Fibroblast of skin of right biceps (primary cell): Measurements from ENCODE around the gene HDHD5.

Source experiments
- DNase-seq: peaks from one replicate; pipeline ENCODE4 v3.0.0-alpha.2; 2013

HDHD5 gene

DNA sequence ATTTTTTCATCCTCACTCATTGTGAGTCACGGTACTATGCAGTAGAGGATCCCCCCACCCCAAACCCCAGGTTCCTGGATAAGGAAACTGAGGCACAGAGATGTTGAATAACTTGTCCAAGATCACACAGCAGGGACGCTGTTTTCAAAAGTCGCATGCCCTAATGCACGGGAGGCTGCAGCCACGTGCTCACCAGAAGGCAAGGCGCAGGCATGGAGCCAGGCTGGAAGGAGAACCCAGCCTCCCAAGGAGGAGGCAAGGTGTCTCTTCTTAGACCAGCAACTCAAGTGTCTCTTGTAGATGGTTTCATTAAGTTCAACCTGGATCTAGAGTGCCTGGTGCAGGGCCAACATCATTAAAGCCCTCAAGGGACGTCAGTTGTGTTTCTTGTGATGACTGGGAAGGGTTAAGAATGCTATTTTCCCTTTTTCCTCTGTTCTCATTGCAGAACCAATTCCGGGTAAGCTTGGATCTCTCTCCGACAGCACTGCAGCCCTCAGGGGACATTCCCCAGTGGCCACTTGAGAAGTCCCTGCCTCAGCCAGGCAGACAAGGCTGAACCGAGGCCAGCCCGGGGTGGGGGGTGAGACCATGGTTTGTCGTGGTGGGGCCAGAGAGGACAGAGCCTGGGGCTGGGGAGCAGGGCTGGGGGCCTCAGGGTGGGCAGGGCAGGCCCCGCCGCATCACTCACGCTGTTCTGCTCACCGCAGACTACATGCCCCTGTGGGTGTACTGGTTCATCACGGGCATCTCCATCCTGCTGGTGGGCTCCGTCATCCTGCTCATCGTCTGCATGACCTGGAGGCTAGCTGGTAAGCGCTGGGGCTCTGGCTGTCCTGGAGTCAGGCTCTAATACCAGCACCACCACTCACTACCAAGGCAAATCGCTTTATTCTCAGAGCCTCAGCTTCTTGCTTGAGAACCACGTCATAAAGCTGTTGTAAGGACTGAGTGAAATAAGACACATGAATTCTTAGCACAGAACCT is 53.6 kb downstream of the HDHD5 start:
- DNase-seq = no peak

DNA sequence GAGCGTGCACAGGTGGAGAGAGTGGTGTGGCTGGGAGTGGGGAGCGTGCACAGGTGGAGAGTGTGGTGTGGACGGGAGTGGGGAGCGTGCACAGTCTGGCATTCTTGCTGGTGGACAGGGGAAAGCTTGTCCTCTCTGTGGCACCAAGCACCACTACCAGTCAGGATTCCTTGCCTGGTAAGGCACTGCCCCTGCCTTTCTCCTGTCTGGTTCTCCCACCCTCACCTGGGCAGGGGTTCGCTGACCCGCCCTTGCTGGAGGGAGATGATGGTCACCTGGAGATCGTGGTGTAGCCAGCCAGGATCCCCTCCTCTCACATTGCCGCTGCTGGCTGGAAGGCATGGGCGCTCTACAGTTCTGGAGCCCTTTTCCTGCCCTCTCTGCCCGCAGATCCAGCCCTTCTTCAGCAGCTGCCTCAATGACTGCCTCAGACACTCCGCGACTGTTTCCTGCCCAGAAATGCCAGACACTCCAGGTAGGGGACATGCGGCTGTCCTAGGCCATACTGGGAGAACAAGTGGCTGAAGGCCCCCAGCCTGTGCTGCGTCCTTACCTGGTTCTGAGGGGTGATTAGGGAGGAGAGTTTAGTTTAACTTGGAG is 54.6 kb downstream of the HDHD5 start:
- DNase-seq = no peak

DNA sequence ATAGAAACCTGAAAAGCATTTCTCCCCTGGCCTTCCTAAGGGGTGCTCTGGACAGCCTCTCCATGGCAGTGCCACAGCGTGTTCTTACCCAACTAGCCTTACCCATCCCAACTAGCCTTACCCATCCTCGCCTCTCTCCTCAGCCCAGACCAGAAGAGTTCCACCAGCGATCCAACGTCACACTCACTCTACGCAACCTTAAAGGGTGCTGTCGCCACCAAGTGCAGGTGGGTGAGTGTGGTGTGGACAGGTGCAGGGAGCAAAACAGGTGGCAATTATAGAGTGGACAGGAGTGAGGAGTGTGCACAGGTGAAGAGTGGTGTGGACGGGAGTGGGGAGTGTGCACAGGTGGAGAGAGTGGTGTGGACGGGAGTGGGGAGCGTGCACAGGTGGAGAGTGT is 55.7 kb downstream of the HDHD5 start:
- no peak for DNase-seq

DNA sequence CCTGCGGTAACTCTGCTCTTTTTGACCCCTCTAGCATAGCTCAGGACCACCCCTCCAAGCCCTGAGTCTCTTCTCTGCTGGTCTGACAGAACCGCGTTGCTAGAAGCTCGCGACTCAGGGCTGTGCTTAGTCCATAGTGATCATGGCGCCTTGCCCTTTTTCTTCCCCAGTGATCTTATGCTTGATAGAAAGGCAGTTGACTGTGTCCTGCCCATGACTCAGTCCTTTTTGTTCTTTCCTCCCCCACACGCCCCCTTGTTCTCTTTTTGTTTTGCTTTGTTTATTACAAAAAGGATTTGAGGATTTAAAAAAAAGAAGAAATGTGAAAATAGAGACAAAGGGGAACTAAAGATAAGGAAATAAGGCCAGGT is 56.8 kb downstream of the HDHD5 start:
- no peak for DNase-seq

DNA sequence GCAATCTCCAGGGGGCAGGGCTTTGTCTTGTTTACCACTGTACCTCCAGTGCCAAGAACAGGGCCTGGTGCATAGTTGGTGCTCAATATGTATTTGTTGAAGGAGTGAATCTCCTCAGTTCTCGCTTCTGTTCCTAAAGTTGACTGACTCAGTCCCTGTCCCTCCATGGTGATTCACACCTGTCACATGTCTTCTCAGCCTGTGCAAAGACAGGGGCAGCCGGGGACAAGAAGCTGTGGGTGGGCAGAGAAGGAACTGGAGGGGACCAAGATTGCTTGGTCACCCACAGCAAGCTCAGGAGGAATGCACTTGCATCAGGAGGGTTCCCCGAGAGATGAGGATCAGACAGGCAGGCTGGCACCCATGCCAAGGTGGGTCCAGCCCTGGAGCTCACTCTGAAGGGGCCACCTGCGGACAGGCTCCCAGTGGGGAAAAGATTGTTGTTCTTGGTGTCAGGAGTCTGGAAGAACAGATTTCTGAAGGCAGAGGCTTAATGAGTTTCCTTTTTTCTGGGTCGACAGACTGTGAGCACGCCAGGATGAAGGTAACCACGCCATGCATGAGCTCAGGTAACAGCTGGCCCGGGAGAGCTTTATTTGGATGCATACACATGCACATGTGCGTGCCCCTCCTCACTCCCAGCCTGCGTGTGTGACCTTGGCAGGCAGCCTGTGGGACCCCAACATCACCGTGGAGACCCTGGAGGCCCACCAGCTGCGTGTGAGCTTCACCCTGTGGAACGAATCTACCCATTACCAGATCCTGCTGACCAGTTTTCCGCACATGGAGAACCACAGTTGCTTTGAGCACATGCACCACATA is 57.4 kb downstream of the HDHD5 start:
- no peak for DNase-seq

DNA sequence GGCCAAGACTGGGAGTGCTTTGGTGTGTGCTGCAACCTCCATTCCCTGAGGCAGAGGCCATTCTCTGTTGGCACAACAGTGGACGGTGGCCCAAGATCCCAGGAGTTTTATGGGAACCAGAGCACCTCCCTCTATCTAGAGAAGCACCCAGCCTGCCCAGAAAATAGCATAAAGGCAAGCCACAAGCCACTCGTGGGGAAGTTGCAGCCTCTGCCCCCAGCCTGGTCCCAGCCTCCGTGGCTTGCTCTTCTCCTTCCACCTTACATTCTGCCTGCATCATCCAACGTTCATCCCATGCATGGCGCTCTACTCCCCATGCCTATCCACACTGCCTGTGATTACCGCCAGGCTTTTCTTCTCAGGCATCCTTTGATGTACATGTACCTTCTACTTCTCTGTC is 58.5 kb downstream of the HDHD5 start:
- no peak for DNase-seq

DNA sequence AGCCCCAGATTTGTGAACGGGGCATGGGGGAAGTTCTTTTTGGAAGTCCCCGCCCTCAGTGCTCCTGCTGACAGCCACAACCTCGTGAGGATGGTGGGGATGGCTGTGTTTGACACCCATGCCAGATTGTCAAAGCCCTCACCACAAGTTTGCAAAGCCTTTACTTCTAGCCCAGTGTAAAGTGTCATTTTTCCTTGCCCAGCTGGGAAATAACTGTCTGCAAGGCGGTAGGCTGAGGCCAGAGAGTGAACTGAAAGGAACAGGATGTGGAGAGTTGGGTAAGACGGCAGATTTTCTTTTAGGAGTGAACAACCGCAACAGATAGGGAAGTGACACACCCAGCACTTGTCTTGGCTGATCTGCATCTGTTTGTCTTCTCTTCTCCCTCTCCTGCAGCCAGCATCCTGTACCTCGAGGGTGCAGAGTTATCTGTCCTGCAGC is 60.7 kb downstream of the HDHD5 start:
- no peak for DNase-seq

DNA sequence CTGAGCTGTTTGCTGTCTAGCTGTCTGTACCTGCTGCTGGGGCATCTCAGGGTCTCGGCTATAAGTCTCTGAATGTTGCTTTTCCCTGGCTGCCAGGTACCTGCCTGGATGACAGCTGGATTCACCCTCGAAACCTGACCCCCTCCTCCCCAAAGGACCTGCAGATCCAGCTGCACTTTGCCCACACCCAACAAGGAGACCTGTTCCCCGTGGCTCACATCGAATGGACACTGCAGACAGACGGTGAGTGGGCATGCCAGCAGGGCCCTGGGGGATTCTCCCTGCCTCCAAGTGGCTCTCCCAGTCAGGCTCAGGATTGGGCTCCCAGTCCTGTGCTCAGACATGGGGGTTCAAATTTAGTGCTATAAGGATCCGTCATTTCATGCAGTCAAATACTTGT is 61.4 kb downstream of the HDHD5 start:
- DNase-seq = no peak

DNA sequence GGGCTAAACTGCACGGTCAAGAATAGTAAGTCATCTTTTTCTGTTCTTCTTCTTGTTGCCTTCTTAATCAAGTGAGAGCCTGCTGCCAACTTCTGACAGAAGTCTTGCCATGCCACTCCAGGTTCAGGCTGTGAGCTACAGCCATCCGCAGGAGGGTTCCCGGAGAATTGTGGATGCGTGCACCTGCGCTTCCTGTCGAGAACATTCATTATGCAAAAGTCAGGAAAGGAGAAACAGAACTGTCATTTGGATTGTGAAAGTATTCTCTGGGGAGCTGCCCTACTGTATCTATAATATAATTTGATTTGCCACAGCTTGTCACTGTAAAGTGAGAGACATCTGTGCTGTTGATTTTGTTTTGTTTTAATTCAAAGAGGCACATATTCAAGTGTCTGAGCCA is 62.0 kb downstream of the HDHD5 start:
- DNase-seq = no peak

DNA sequence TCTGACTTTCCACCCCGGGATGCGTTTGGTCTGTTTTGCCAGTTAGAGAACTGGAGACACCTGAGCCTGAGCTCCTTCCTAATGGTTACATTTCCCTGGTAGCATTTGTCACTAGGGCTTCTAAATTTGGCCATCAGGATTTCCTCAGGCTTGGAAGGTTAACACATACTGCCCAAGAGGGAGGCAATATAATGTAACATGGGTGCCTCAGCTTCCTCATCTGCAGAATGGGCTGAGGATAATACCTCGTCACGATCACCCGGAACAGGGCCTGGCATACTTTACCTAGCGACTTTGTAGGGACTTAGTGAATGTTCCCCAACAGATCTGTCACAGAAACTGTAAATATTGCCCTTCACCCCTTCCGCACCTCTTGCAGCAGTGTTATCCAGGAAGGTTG is 63.0 kb downstream of the HDHD5 start:
- no peak for DNase-seq

DNA sequence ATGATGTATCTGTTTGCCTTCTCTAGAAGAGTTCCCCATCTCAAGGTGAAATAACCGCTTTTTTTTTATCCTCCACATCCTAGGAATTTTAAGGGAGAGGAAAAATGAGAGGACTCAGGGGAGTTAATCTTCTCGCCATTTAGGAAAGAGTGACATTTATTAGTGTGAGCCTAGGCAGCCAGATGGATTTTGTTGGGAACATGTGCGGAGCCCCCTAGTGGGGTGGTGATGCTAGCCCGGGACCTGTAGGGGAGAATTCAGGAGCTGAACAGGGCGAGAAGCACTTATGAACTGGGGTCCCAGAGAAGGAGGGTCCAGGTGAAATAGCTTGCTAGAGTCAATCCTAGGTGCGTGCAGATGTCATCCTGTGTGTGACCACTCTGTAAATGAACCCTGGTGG is 63.5 kb downstream of the HDHD5 start:
- no peak for DNase-seq

DNA sequence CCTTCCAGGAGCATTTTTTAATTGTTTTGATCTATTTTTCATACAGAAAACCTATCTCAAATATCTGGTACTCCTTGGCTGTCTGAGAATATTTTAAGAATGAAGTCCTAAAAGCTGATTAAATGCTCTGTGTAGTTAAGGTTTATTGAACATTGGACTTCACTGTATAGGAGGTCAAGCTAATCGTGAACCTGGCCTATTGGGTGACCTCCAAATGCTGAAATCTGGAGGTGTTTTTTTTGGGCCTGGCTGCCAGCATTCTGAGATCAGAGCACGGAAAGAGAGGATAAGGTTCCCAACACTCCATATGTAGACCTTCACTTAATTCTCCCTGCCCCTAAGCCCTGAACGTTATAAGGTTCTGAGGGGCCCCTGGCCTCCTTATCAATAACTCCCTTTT is 66.0 kb downstream of the HDHD5 start:
- DNase-seq = no peak

DNA sequence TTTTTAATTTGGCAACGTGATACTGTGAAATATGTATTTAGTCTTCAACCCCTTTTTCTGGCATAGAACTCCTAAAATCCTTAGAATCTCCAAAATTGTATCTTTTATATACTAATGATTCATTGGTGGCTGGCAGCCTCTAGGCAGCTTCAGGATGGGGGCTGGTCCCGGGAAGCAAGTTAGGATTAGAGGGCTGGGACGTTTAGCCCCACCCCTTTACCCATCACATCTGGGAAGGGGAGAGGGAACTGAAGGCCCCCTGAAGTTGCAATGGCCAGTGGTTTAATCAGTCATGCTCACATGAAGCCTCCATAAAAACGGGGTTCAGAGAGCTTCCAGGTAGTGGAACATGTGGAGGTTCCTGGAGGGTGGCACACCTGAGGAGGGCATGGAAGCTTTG is 67.2 kb downstream of the HDHD5 start:
- no peak for DNase-seq

DNA sequence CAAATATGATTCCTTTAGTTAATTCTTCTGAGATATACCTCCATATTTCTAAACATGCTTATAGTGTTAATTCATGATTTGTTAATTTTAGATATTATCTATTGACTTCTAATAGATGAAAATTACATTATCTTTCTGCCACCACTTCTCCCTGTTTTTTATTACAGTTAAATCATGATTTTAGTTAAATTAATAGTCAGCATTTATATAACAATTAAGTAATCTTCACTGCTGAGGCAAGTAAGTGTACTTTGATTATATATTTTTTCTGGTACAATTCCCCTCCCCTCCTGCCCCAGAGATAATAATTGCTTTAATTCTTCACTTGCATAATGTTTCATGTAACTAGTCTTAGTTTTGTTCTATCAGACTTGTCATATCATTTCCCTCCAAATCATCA is 68.5 kb downstream of the HDHD5 start:
- no peak for DNase-seq
